Dedifferentiated amniotic fluid mesenchymal stem cell (primary cell): ENCODE data around the gene GGA2.
"Not testable (repeated sequence)": the region's sequence is repeated elsewhere in the genome, so short reads cannot be mapped to it uniquely, and the experiment has no call there.

Experiments
- DNase-seq: peaks from one replicate; pipeline ENCODE4 v3.0.0-alpha.2; 2016; ENCODE audit errors: extremely low spot score

GGA2 gene

GRCh38 chr16:23466162-23466885, 44.0 kb downstream of the GGA2 start:
- no peak for DNase-seq

DNA sequence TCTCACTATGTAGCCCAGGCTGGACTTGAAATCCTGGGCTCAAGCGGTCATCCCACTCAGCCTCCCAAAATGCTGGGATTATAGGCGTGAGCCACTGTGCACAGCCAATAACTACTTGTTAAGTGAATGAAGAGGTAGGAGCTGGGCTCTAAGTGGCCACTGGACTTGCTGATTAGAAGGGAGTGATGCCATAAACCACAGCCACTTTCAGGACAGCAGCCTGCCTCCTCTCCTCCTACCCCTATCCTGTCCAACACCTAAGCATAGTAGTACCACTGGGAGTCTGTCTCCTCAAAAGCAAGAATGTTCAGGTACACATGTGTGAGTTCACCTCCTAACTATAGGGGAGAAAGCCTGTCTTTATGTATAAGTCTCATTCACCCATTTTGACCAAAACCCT, 45.1 kb downstream of the GGA2 start:
- DNase-seq = no peak

- no peak for DNase-seq
Observed at GRCh38 chr16:23464196-23464595, 46.1 kb downstream of the GGA2 start.

DNA sequence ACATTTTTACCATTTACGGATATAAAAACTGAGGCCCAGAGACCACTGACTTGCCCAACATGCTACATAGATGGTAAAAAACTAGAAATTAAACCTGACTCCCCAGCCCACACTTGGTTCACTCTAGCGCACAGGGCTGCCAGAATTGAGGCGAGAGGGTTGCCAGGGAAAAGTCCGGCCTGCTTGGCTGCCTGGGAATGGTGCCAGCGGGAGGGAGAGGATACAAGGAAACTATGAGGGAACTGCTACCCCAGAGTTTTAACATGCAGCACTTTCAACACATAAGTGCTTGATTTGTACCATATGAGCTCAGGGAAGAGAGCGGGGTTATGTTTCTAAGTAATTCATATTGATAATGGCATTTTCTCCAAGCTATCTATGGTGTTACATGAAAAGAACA, 47.3 kb downstream of the GGA2 start:
- peak; percentile 80 for DNase-seq

- no peak for DNase-seq
Observed at GRCh38 chr16:23453338-23454052, 56.8 kb downstream of the GGA2 start.

DNA sequence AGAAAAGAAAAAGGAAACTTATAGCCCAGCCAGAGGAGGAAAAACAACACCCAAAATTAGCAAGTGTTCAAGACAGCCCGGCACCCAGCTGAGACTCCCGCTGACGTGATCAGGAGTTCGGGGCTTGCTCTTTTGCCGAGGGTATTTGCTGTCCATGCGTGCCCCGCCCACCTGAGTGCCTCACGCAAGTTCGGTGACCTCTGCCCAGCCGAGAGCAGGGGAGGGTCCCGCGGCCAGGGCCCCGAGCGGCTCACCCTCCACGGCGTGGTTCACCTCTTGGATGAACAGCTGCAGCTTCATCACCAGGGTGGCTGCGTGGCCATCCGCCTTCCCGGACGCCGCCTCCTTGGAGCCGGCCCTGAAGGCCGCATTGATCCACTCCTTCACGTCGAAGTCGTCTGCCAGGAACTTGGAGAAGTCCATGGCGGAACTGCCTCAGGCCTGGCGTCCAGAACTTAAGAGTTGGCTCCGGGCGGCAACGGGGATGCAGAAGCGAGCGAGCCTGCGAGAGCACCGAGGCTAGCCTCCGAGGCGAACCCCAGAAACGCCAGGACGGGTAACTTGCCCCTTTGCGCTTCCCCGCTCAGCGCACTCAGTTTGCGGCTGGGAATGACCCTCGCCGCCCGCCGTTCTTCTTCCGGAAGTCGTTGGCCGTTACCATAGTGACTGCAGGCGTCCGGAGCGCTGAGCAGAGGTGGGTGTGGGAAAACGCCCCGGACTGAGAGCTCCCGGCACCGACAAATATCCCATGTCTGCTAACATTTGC, 57.5 kb downstream of the GGA2 start, which contains the start of gene COG7:
COG7 (minus strand) TSS at position 618 of the 766 bp plus-strand sequence; CDS start at position 423, 195 bp downstream.
- DNase-seq = peak; percentile 77

- no peak for DNase-seq
Observed at GRCh38 chr16:23452221-23452571, 58.1 kb downstream of the GGA2 start.

GRCh38 chr16:23448392-23448791, 61.9 kb downstream of the GGA2 start:
- DNase-seq = no peak

DNA sequence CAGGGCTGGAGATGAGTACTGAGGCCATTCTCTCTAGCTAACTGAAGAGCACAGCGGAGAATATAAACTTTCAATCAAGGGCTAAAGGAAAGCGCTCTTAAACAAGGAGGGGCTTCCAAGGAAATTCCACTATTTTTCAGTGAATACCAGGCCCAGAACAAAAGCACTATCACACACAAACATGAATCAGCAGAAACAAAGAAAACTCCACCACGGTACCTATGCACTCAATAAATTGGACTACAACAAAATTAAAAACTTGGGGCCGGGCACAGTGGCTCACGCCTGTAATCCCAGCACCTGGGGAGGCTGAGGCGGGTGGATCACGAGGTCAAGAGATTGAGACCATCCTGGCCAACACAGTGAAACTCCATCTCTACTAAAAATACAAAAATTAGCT, 72.8 kb downstream of the GGA2 start:
- not testable (repeated sequence) for DNase-seq

- no peak for DNase-seq
Observed at GRCh38 chr16:23436951-23437350, 73.3 kb downstream of the GGA2 start.

GRCh38 chr16:23435500-23435899, 74.8 kb downstream of the GGA2 start:
- DNase-seq = peak; percentile 45

- DNase-seq = peak; percentile 68
Observed at GRCh38 chr16:23434380-23434779, 75.9 kb downstream of the GGA2 start.

DNA sequence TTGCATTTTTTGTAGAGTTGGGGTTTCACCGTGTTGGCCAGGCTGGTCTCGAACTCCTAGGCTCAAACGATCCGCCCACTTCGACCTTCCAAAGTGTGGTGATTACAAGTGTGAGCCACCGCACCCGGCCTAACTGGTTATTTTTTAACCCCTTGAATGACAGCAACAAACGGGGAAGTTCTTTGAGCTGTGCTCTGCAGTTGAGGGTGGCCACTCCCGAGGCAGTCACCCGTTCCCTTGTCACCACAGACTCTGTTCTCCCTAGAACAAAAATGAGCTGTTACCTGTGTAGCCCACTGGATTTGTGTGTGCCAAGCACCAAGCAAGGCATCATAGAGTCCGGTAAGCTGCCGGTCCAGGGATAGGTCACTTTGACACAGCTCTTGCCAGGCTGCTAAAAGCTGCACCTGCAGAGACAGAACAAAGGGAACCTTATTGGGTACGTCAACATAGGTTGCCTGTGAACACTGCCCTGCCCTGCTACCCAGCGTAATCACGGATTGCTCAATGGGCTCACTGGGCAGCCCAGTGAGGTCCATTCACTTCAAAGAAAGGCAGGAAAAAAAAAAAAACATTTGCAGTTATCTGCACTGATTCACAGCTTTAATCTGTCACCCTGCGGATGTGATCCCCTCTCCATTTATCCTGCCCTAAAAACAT, 76.9 kb downstream of the GGA2 start:
- DNase-seq = no peak

- no peak for DNase-seq
Observed at GRCh38 chr16:23432176-23433128, 77.8 kb downstream of the GGA2 start.

DNA sequence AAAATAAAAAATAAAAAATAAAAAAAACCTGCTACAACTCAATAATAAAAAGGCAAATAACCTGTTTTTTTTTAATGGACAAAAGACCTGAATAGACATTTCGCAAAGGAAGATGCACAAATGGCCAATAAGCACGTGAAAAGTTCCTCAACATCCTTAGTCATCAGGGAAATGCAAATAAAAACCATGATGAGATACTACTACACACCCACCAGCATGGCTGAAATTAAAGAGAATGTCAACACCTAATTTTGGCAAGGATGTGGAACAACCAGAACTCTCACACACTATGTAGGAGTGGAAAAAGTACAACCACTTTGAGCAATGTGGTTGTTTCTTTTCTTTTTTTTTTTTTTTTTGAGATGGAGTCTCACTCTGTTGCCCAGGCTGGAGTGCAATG, 81.9 kb downstream of the GGA2 start:
- no peak for DNase-seq

- DNase-seq = no peak
Observed at GRCh38 chr16:23424292-23424958, 85.9 kb downstream of the GGA2 start.

DNA sequence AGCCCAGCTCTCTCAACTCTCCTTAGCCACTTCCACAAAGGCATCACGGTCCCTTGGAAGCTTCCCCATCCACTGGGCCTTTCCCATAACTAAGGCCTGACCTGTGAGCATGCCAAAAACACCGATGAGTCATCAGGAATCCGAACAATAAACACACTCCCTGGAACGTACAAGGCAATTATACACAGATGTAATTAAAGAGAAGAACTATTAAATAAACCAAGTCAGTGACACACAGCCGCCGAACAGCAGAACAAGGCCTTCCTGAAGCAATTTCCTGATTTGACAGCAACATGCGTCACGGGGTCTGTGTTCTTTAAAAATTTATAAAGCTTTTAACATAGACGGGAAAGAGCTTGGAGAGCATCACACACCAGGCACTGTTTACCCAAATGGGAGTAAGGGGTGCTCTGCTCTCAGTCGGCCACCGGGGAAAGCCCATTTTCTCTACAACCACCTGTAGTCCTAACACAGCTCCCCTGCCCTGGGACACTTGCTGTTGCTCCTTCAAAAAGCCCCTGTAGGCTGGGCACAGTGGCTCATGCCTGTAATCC, 86.7 kb downstream of the GGA2 start:
- peak; percentile 80 for DNase-seq

DNA sequence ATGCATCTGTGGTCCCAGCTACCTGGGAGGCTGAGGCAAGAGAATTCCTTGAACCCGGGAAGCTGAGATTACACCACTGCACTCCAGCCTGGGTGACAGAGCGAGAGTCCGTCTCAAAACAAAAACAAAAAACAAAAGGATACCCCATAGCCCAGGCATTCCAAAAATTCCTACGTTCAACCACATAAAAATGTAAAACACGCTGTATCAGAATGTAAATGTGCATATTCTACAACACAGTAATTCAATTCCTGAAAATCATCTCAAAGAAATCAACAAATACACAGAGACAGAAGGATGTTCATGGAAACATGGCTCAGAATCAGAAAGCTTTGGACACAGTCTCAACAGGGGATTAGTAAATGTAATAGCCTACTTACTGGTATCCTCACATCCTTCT, 90.3 kb downstream of the GGA2 start:
- DNase-seq = peak; percentile 64

- DNase-seq = no peak
Observed at GRCh38 chr16:23416816-23417215, 93.5 kb downstream of the GGA2 start.

DNA sequence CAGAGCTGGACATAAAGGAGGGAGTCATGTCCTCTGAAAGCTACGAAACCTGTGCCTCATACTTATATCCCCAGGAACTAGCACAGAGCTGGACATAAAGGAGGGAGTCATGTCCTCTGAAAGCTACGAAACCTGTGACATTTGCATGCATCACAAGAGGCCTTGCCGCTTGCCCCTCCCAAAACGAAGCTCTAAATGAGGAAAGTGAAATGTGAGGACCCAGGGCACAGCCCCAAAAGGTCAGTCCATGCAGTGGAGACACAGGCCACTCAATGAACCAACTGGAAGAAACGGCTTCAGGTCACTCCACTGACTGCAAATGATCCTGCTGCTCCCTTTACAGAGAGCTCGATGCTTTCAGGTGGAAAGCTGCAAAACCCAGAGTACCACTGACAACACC, 95.6 kb downstream of the GGA2 start:
- DNase-seq = no peak
